Measurements from ENCODE around the gene KIRREL3.

GRCh38 chr11:127028648-127029047 is 28.1 kb upstream of the KIRREL3 start:
- TF ChIP-seq, protein P1, sequence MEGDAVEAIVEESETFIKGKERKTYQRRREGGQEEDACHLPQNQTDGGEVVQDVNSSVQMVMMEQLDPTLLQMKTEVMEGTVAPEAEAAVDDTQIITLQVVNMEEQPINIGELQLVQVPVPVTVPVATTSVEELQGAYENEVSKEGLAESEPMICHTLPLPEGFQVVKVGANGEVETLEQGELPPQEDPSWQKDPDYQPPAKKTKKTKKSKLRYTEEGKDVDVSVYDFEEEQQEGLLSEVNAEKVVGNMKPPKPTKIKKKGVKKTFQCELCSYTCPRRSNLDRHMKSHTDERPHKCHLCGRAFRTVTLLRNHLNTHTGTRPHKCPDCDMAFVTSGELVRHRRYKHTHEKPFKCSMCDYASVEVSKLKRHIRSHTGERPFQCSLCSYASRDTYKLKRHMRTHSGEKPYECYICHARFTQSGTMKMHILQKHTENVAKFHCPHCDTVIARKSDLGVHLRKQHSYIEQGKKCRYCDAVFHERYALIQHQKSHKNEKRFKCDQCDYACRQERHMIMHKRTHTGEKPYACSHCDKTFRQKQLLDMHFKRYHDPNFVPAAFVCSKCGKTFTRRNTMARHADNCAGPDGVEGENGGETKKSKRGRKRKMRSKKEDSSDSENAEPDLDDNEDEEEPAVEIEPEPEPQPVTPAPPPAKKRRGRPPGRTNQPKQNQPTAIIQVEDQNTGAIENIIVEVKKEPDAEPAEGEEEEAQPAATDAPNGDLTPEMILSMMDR (IDR thresholded peaks at IDR 0.05), result no peak
- TF ChIP-seq POLR2AphosphoS5 (IDR thresholded peaks at IDR 0.05), result no peak
